ENCODE results near the gene L2HGDH. TPM values are rescaled to one million over a fixed set of nuclear protein-coding genes. Genes with fewer than 3 reads are reported as not detected.

The L2HGDH gene
- polyA plus RNA-seq, 3 donors, result 0.11 to 0.86 (median 0.48) TPM

GRCh38 chr14:50347521-50347920 lies 35.5 kb upstream of the L2HGDH start:
- Histone ChIP-seq H3K9me3 (replicated peaks in 1 of 2; ENCODE audit: control insufficient read depth in 1 of 2, insufficient read depth in 1 of 2, low read length in 2 of 2) (no peaks in the 10 kb centered on the region), H3K79me2 (ENCODE audit: insufficient read depth, low read length) (no peaks in the 10 kb centered on the region), H4K20me1 (ENCODE audit: insufficient read depth, low read length) (no peaks in the 10 kb centered on the region), H3K4me2 (replicated peaks; ENCODE audit: extremely low read depth, low read length, poor library complexity, severe bottlenecking) (no peak overlapping the region), H3K4me3 (replicated peaks in 1 of 3; ENCODE audit: low read depth in 2 of 3, low read length in 3 of 3) (no peak overlapping the region), H3K36me3 (replicated peaks in 1 of 2; ENCODE audit: control insufficient read depth in 1 of 2, insufficient read depth in 2 of 2, low read length in 2 of 2) (no peaks in the 10 kb centered on the region), H3K9ac (ENCODE audit: insufficient read depth, low read length, poor library complexity, severe bottlenecking) (no peak overlapping the region), H3K27ac (ENCODE audit: low read depth in 1 of 2, low read length in 2 of 2) (no peak overlapping the region), H2AFZ (ENCODE audit: insufficient read depth, low read depth, low read length, poor library complexity, severe bottlenecking) (no peak overlapping the region), H3K27me3 (ENCODE audit: control insufficient read depth in 2 of 2, insufficient read depth in 2 of 2, low read length in 2 of 2) (no peaks in the 10 kb centered on the region), H3K4me1 (ENCODE audit: control insufficient read depth in 1 of 2, insufficient read depth in 2 of 2, low read length in 2 of 2) (peaks cover 0 to 4% of the 10 kb centered on the region in 2 donors)
- peaks cover 6 to 7% of the 10 kb centered on the region in 2 donors for H3K36me3 Mint-ChIP-seq
- peaks cover 2 to 7% (median 2%) of the 10 kb centered on the region in 3 donors for H3K27me3 Mint-ChIP-seq (ENCODE audit: low read depth in 3 of 3)
- H3K27ac Mint-ChIP-seq, result no peak overlapping the region
- no CpG with 5 or more reads among the region's 1 CpG for WGBS (ENCODE audit: insufficient coverage)
- TF ChIP-seq CTCF (IDR thresholded peaks at IDR 0.05), result no peak
- H3K4me3 Mint-ChIP-seq, result no peak overlapping the region
- H3K4me1 Mint-ChIP-seq, result peaks cover 20% of the 10 kb centered on the region
- DNase-seq, result no peak
- H3K9me3 Mint-ChIP-seq, result peaks cover 0 to 3% (median 0%) of the 10 kb centered on the region in 7 donors
- intact Hi-C loops (cut with micrococcal nuclease), result no loop called here

GRCh38 chr14:50345846-50346422 lies 33.9 kb upstream of the L2HGDH start:
- Histone ChIP-seq H3K4me1 (ENCODE audit: control insufficient read depth in 1 of 2, insufficient read depth in 2 of 2, low read length in 2 of 2) (peaks cover 0 to 5% of the 10 kb centered on the region in 2 donors), H3K4me2 (replicated peaks; ENCODE audit: extremely low read depth, low read length, poor library complexity, severe bottlenecking) (no peak overlapping the region), H3K4me3 (replicated peaks in 1 of 3; ENCODE audit: low read depth in 2 of 3, low read length in 3 of 3) (no peak overlapping the region), H3K9ac (ENCODE audit: insufficient read depth, low read length, poor library complexity, severe bottlenecking) (no peak overlapping the region), H3K36me3 (replicated peaks in 1 of 2; ENCODE audit: control insufficient read depth in 1 of 2, insufficient read depth in 2 of 2, low read length in 2 of 2) (no peaks in the 10 kb centered on the region), H3K79me2 (ENCODE audit: insufficient read depth, low read length) (no peaks in the 10 kb centered on the region), H4K20me1 (ENCODE audit: insufficient read depth, low read length) (no peaks in the 10 kb centered on the region), H3K9me3 (replicated peaks in 1 of 2; ENCODE audit: control insufficient read depth in 1 of 2, insufficient read depth in 1 of 2, low read length in 2 of 2) (no peaks in the 10 kb centered on the region), H3K27me3 (ENCODE audit: control insufficient read depth in 2 of 2, insufficient read depth in 2 of 2, low read length in 2 of 2) (no peaks in the 10 kb centered on the region), H3K27ac (ENCODE audit: low read depth in 1 of 2, low read length in 2 of 2) (no peak overlapping the region), H2AFZ (ENCODE audit: insufficient read depth, low read depth, low read length, poor library complexity, severe bottlenecking) (no peak overlapping the region)
- WGBS (ENCODE audit: insufficient coverage), result 11% methylated on average over 2 of the region's 6 CpGs
- H3K27ac Mint-ChIP-seq, result peak overlapping the region in 1 of 7 donors; percentile 19
- peaks cover 8 to 10% of the 10 kb centered on the region in 2 donors for H3K36me3 Mint-ChIP-seq
- H3K4me3 Mint-ChIP-seq, result no peak overlapping the region
- no peak for TF ChIP-seq CTCF (IDR thresholded peaks at IDR 0.05)
- H3K4me1 Mint-ChIP-seq, result peaks cover 18% of the 10 kb centered on the region
- DNase-seq, result no peak
- H3K9me3 Mint-ChIP-seq, result no peaks in the 10 kb centered on the region
- intact Hi-C loops (cut with micrococcal nuclease), result no loop called here
- peaks cover 2 to 5% (median 2%) of the 10 kb centered on the region in 3 donors for H3K27me3 Mint-ChIP-seq (ENCODE audit: low read depth in 3 of 3)
